ENCODE data around the gene BATF. TPM values are rescaled to one million over a fixed set of nuclear protein-coding genes. Genes with fewer than 3 reads are reported as not detected.

The BATF gene
- total RNA-seq, 2 donors from 2014 or later, result 3.7 to 9.5 TPM

DNA sequence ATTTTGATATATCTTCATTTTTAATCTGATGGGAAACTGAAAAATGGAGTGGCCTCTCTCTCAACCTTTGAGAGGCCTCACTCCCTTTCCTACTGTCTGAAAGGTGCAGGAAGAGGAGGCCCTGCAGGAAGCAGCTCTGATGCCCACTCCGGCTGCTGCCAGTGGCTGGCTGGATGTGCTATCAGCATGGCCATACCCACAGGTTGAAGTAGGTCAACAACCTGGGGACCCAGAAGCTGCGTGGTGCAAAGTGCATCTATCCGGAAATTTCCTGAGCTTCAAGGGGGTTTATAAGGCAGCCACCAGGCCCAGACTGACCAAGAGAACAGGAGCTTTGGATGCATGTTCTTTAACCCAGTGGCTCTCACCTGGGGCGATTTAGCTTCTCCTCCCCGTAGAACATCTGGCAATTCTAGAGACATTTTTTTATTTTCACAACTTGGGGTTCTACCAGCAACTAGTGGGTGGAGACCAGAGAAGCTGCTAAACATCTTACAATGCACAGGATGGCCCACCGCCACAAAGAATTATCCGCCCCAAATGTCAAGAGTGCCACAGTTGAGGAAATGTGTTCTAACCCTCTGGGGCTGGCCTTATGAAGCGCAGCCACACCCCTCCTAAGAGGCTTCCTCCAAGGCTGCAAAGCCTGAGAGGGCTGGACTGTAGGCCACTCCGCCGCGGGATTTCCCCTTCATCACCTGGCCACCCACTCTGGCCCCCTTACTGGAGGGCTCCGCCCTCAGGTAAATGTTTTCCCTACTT lies 8.2 kb upstream of the BATF start:
- no peak for ATAC-seq (ENCODE audit: insufficient number of reproducible peaks, low FRiP score, low read depth)

GRCh38 chr14:75514673-75515628 lies 7.3 kb upstream of the BATF start:
- no peak for DNase-seq (ENCODE audit: low spot score)
- no peaks in the 10 kb centered on the region for H3K27me3 ChIP-seq (replicated peaks; ENCODE audit: insufficient read depth)
- no peak for TF ChIP-seq CTCF (IDR thresholded peaks at IDR 0.05)
- peaks cover 5% of the 10 kb centered on the region for H3K9me3 ChIP-seq
- H3K4me1 ChIP-seq (ENCODE audit: control insufficient read depth in 1 of 2, low read depth in 2 of 2), result no peaks in the 10 kb centered on the region
- ATAC-seq (ENCODE audit: insufficient number of reproducible peaks, low FRiP score, low read depth), result no peak
- peak overlapping the region; percentile 67 for H3K4me3 ChIP-seq
- no peaks in the 10 kb centered on the region for H3K36me3 ChIP-seq
- H3K27ac ChIP-seq, result no peak overlapping the region

More for the DNA sequence above, 8.2 kb upstream of the BATF start:
- H3K9me3 ChIP-seq, result peaks cover 5% of the 10 kb centered on the region
- DNase-seq (ENCODE audit: low spot score), result no peak
- no peak overlapping the region for H3K27ac ChIP-seq
- H3K4me1 ChIP-seq (ENCODE audit: control insufficient read depth in 1 of 2, low read depth in 2 of 2), result no peaks in the 10 kb centered on the region
- no peaks in the 10 kb centered on the region for H3K36me3 ChIP-seq
- H3K4me3 ChIP-seq, result no peak overlapping the region
- TF ChIP-seq CTCF (IDR thresholded peaks at IDR 0.05), result no peak
- no peaks in the 10 kb centered on the region for H3K27me3 ChIP-seq (replicated peaks; ENCODE audit: insufficient read depth)

DNA sequence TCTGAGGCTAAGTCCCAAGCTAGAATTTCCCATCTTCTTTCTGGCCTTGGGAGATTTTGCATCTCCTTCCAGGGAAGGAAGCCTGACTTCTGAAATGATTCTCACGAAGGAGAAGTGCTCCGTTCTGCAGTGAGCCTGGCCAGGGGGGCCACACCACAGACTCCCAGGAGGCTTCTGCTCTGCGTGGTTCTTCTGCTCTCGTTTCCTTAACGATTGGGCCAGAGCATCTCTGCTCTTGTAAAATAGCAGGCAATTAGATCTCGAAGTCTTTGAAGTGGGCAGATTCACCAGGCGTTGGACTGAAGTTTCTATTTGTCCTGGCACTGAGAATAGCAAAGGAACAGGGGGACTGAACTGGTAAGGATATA lies 6.7 kb upstream of the BATF start:
- Histone ChIP-seq H3K9me3 (peaks cover 5% of the 10 kb centered on the region), H3K36me3 (no peaks in the 10 kb centered on the region), H3K4me1 (ENCODE audit: control insufficient read depth in 1 of 2, low read depth in 2 of 2) (no peaks in the 10 kb centered on the region), H3K4me3 (peak overlapping the region; percentile 67), H3K27ac (no peak overlapping the region), H3K27me3 (replicated peaks; ENCODE audit: insufficient read depth) (no peaks in the 10 kb centered on the region)
- no peak for DNase-seq (ENCODE audit: low spot score)
- no peak for ATAC-seq (ENCODE audit: insufficient number of reproducible peaks, low FRiP score, low read depth)
- TF ChIP-seq CTCF (IDR thresholded peaks at IDR 0.05), result no peak

DNA sequence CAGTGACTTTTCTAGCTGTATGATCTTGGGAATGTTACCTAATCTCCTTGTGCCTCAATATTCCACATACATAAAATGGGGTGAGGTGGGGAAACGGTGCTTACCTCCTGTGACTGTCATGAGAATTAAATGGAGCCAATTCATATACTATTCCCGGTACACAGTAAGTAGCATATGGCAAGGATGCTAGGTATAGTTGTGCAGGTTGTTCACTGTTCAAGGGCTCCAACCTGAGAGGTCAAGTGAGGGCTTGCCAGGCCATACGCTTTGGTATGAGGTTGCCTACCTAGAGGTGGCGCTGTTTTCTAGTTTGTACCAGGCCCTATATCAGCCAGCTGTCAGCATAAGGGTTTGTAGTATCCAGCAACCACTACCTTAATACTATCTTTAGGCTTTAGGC lies 3.6 kb upstream of the BATF start:
- Histone ChIP-seq H3K36me3 (no peaks in the 10 kb centered on the region), H3K27ac (no peak overlapping the region), H3K4me1 (ENCODE audit: control insufficient read depth in 1 of 2, low read depth in 2 of 2) (no peaks in the 10 kb centered on the region), H3K4me3 (no peak overlapping the region), H3K9me3 (no peaks in the 10 kb centered on the region), H3K27me3 (replicated peaks; ENCODE audit: insufficient read depth) (no peaks in the 10 kb centered on the region)
- DNase-seq (ENCODE audit: low spot score) (no peak), ATAC-seq (ENCODE audit: insufficient number of reproducible peaks, low FRiP score, low read depth) (no peak)
- TF ChIP-seq CTCF (IDR thresholded peaks at IDR 0.05), result no peak

DNA sequence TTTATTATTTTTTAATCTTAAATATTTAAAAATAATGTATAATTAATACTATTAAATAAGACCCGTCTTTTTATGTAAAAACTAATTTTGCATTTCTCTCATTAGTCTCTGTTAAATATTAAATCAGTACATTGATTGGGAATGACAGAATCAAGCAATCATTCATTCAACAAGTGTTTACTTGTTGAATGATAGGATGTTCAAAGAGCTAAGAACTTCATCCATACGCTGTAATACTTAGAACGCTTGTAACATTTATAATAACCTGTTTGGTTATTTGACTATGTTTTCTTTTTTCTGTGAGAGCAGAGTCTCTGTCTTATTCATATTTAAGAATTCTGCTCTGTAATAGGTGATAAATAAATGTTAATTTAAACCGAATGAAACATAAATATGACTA lies 2.9 kb upstream of the BATF start:
- H3K36me3 ChIP-seq, result no peaks in the 10 kb centered on the region
- no peak overlapping the region for H3K4me3 ChIP-seq
- no peaks in the 10 kb centered on the region for H3K4me1 ChIP-seq (ENCODE audit: control insufficient read depth in 1 of 2, low read depth in 2 of 2)
- DNase-seq (ENCODE audit: low spot score), result no peak
- H3K27ac ChIP-seq, result no peak overlapping the region
- ATAC-seq (ENCODE audit: insufficient number of reproducible peaks, low FRiP score, low read depth), result no peak
- H3K27me3 ChIP-seq (replicated peaks; ENCODE audit: insufficient read depth), result no peaks in the 10 kb centered on the region
- no peaks in the 10 kb centered on the region for H3K9me3 ChIP-seq
- TF ChIP-seq CTCF (IDR thresholded peaks at IDR 0.05), result no peak

All from thoracic aorta (tissue), 2 donors.